Neural progenitor cell (in vitro differentiated cells): ENCODE results near the gene TRPM6. TPM values are rescaled to one million over a fixed set of nuclear protein-coding genes. Genes with fewer than 3 reads are reported as not detected.

Experiments
- DNase-seq: peaks from one replicate; pipeline ENCODE4 v3.0.0-alpha.2; 2016; ENCODE audit warnings: low spot score
- H2AFZ ChIP-seq: fragments of 200-600 bp; sonication (generic); replicated peaks from 2 replicates; pipeline ENCODE4 v1.6.1; 2016; ENCODE audit warnings: antibody characterized with exemption
- H3F3A ChIP-seq: fragments of 200-600 bp; sonication (generic); 2 replicates; pipeline ENCODE4 v1.6.1; 2016; ENCODE audit warnings: antibody characterized with exemption, low read depth
- H3K27ac ChIP-seq: fragments of 200-600 bp; sonication (generic); 2 replicates; pipeline ENCODE4 v1.5.1; 2016; ENCODE audit warnings: mild to moderate bottlenecking
- H3K27me3 ChIP-seq: fragments of 200-600 bp; sonication (generic); 2 replicates; pipeline ENCODE4 v1.6.1; 2016; ENCODE audit warnings: mild to moderate bottlenecking, moderate library complexity
- H3K36me3 ChIP-seq: fragments of 200-600 bp; sonication (generic); 2 replicates; pipeline ENCODE4 v1.5.1; 2016
- H3K4me1 ChIP-seq: fragments of 200-600 bp; sonication (generic); 2 replicates; pipeline ENCODE4 v1.6.1; 2016; ENCODE audit warnings: mixed run types
- H3K4me2 ChIP-seq: fragments of 200-600 bp; sonication (generic); 2 replicates; pipeline ENCODE4 v1.6.1; 2016
- H3K4me3 ChIP-seq: fragments of 200-600 bp; sonication (generic); 2 replicates; pipeline ENCODE4 v1.5.1; 2016
- H3K79me2 ChIP-seq: fragments of 200-600 bp; sonication (generic); 2 replicates; pipeline ENCODE4 v1.6.1; 2016; ENCODE audit warnings: low read depth
- H3K9ac ChIP-seq: fragments of 200-600 bp; sonication (generic); 2 replicates; pipeline ENCODE4 v1.6.1; 2016
- H3K9me3 ChIP-seq: fragments of 200-600 bp; sonication (generic); 2 replicates; pipeline ENCODE4 v1.5.1; 2016; ENCODE audit warnings: low read depth
- H4K20me1 ChIP-seq: fragments of 200-600 bp; sonication (generic); 2 replicates; pipeline ENCODE4 v1.6.1; 2016; ENCODE audit warnings: low read depth
- H3K27ac Mint-ChIP-seq: 3 replicates; pipeline ENCODE4 v1.8.0; 2021; ENCODE audit warnings: mixed read lengths
- H3K27me3 Mint-ChIP-seq: 2 replicates; pipeline ENCODE4 v1.8.0; 2022; ENCODE audit warnings: low read depth, mild to moderate bottlenecking, inconsistent platforms, moderate library complexity, mixed read lengths; ENCODE audit not compliant: insufficient read depth
- H3K36me3 Mint-ChIP-seq: 3 replicates; pipeline ENCODE4 v1.8.0; 2021; ENCODE audit warnings: mixed read lengths
- H3K4me1 Mint-ChIP-seq: 3 replicates; pipeline ENCODE4 v1.8.0; 2021; ENCODE audit warnings: mixed read lengths
- H3K4me3 Mint-ChIP-seq: 3 replicates; pipeline ENCODE4 v1.8.0; 2021; ENCODE audit warnings: mild to moderate bottlenecking, moderate library complexity, mixed read lengths
- H3K9me3 Mint-ChIP-seq: 3 replicates; pipeline ENCODE4 v1.8.0; 2020; ENCODE audit warnings: mixed read lengths
- EZH2 ChIP-seq: fragments of 200-600 bp; sonication (generic); IDR thresholded peaks from 2 replicates; pipeline ENCODE4 v1.6.1; 2017; ENCODE audit warnings: antibody characterized with exemption, mild to moderate bottlenecking, moderate library complexity
- EZH2phosphoT487 ChIP-seq: fragments of 200-600 bp; sonication (generic); IDR thresholded peaks from 2 replicates; pipeline ENCODE4 v1.6.1; 2017; ENCODE audit warnings: antibody characterized with exemption
- total RNA-seq: library from RNA; depleted of rRNA; stranded (reverse); fragments of >200 nt; gene quantifications from 2 replicates; pipeline ENCODE4 v1.2.3, GENCODE V29; 2015; ENCODE audit warnings: low replicate concordance
- TF ChIP-seq, protein P1 (sequence below): fragments of 200-600 bp; sonication (generic); IDR thresholded peaks from 2 replicates; pipeline ENCODE4 v1.5.1; 2017; ENCODE audit warnings: antibody characterized with exemption, mild to moderate bottlenecking

The TRPM6 gene
- total RNA-seq, 1 donor from 2014 or later, result not detected

DNA sequence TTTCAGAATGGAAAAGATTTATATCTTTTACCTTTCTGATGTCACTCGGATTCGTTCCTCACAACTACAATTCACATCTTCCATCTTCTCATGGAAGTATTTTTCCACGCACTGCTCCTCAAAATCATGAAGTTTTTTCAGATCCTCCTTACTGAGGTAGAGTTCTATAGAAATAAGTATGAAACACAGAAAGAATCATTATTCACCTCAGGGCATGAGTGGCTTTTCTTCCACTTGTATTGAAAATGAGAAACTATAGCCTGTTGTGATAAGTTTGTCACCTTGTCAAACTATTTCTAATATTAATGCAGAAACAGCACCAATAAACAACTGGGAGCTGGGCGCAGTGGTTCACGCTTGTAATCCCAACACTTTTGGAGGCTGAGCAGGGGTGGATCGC, 116.0 kb downstream of the TRPM6 start:
- H3K36me3 Mint-ChIP-seq, result no peaks in the 10 kb centered on the region
- H3K4me1 Mint-ChIP-seq, result no peaks in the 10 kb centered on the region
- H3K27ac Mint-ChIP-seq, result no peak overlapping the region

DNA sequence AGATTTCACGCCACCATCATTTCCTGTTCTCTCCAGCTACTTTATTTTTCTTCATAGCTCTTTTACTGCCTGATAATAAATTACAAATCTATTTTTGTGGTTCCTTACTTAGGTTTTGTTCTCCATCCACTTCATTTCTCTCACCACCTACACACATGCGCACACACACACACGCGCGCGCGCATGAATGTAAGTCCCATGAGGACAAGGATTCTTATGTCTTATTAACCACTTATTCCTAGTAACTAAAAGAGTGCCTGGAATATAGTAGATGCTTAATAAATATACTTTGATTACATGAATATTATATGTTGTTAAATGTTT, 116.5 kb downstream of the TRPM6 start:
- Histone ChIP-seq H3K27me3 (no peaks in the 10 kb centered on the region), H3K9ac (no peak overlapping the region), H4K20me1 (no peaks in the 10 kb centered on the region), H3F3A (no peaks in the 10 kb centered on the region), H3K27ac (no peak overlapping the region), H3K4me1 (no peaks in the 10 kb centered on the region), H3K4me2 (no peak overlapping the region), H3K79me2 (no peaks in the 10 kb centered on the region), H2AFZ (no peak overlapping the region), H3K4me3 (no peak overlapping the region), H3K36me3 (no peaks in the 10 kb centered on the region), H3K9me3 (no peaks in the 10 kb centered on the region)
- Mint-ChIP-seq H3K36me3 (no peaks in the 10 kb centered on the region), H3K27me3 (peaks cover 2% of the 10 kb centered on the region), H3K27ac (no peak overlapping the region), H3K4me1 (no peaks in the 10 kb centered on the region), H3K9me3 (no peaks in the 10 kb centered on the region), H3K4me3 (no peak overlapping the region)
- DNase-seq, result no peak
- TF ChIP-seq, protein P1, sequence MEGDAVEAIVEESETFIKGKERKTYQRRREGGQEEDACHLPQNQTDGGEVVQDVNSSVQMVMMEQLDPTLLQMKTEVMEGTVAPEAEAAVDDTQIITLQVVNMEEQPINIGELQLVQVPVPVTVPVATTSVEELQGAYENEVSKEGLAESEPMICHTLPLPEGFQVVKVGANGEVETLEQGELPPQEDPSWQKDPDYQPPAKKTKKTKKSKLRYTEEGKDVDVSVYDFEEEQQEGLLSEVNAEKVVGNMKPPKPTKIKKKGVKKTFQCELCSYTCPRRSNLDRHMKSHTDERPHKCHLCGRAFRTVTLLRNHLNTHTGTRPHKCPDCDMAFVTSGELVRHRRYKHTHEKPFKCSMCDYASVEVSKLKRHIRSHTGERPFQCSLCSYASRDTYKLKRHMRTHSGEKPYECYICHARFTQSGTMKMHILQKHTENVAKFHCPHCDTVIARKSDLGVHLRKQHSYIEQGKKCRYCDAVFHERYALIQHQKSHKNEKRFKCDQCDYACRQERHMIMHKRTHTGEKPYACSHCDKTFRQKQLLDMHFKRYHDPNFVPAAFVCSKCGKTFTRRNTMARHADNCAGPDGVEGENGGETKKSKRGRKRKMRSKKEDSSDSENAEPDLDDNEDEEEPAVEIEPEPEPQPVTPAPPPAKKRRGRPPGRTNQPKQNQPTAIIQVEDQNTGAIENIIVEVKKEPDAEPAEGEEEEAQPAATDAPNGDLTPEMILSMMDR, result no peak
- no peak for TF ChIP-seq EZH2phosphoT487
- TF ChIP-seq EZH2, result no peak

More for the DNA sequence above, 116.0 kb downstream of the TRPM6 start:
- no peaks in the 10 kb centered on the region for H3K4me1 ChIP-seq
- Mint-ChIP-seq H3K27me3 (peaks cover 2% of the 10 kb centered on the region), H3K9me3 (no peaks in the 10 kb centered on the region), H3K4me3 (no peak overlapping the region)
- no peaks in the 10 kb centered on the region for H4K20me1 ChIP-seq
- no peaks in the 10 kb centered on the region for H3K9me3 ChIP-seq
- H3K36me3 ChIP-seq, result no peaks in the 10 kb centered on the region
- no peak overlapping the region for H3K4me3 ChIP-seq
- H3K27me3 ChIP-seq, result no peaks in the 10 kb centered on the region
- no peaks in the 10 kb centered on the region for H3F3A ChIP-seq
- TF ChIP-seq, protein P1, result no peak
- no peak for TF ChIP-seq EZH2phosphoT487
- no peak for TF ChIP-seq EZH2
- DNase-seq, result no peak
- no peak overlapping the region for H3K27ac ChIP-seq
- H3K9ac ChIP-seq, result no peak overlapping the region
- no peak overlapping the region for H3K4me2 ChIP-seq
- H2AFZ ChIP-seq, result no peak overlapping the region
- no peaks in the 10 kb centered on the region for H3K79me2 ChIP-seq

DNA sequence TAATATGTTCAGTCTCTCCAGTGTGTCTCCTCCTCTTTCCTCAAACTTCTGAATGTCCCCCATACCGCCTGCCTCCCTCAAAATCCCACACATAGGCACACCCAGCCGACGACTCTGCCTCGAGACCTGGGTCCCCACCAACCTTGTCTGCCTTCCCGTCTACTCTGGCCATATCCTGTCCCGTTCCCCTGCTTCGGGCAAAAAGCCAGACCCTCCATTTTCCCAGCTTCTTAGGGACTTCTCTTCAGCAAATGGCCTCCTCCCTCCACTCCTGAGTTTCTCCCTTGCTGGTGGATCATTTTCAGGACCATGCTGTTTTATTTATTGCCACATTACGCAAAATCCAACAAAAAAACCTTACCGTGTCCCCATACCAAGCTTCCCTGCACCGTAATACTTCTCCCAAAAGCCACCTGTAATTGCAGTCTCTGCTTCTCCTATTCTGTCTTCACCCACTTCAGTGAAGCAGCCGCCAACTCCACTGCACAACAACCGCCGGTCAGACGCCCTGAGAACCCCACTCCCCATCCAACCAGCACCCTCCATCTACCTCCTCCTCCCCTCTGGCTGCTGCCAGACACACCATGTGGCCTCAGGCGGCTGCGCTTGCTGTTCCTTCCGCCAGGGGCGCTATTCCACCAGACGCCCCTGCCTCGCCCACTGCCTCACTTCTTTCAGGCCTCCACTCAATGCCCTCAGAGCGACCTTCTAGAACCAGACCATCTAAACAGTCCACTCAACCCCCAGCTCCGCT, 117.0 kb downstream of the TRPM6 start:
- H4K20me1 ChIP-seq, result no peaks in the 10 kb centered on the region
- H3F3A ChIP-seq, result no peaks in the 10 kb centered on the region
- TF ChIP-seq, protein P1, result peak; percentile 72
- no peak for TF ChIP-seq EZH2phosphoT487
- Mint-ChIP-seq H3K27ac (no peak overlapping the region), H3K27me3 (peaks cover 2% of the 10 kb centered on the region), H3K4me1 (no peaks in the 10 kb centered on the region), H3K36me3 (no peaks in the 10 kb centered on the region), H3K4me3 (no peak overlapping the region), H3K9me3 (no peaks in the 10 kb centered on the region)
- H3K27ac ChIP-seq, result no peak overlapping the region
- H3K36me3 ChIP-seq, result no peaks in the 10 kb centered on the region
- no peak overlapping the region for H3K9ac ChIP-seq
- no peaks in the 10 kb centered on the region for H3K79me2 ChIP-seq
- H2AFZ ChIP-seq, result peak overlapping the region; percentile 66
- DNase-seq, result peak; percentile 49
- H3K9me3 ChIP-seq, result no peaks in the 10 kb centered on the region
- H3K4me3 ChIP-seq, result no peak overlapping the region
- H3K4me2 ChIP-seq, result no peak overlapping the region
- H3K4me1 ChIP-seq, result no peaks in the 10 kb centered on the region
- no peaks in the 10 kb centered on the region for H3K27me3 ChIP-seq
